Measurements from ENCODE around the gene KCNMA1. TPM values are rescaled to one million over a fixed set of nuclear protein-coding genes. Genes with fewer than 3 reads are reported as not detected.

Gene KCNMA1
- total and polyA plus RNA-seq, 9 of the 15 experiments (the other 6 are each of a cell fraction or from before 2014, with no cell fraction given): 0.01 to 0.95 (median 0.15) TPM; not detected in 4

DNA sequence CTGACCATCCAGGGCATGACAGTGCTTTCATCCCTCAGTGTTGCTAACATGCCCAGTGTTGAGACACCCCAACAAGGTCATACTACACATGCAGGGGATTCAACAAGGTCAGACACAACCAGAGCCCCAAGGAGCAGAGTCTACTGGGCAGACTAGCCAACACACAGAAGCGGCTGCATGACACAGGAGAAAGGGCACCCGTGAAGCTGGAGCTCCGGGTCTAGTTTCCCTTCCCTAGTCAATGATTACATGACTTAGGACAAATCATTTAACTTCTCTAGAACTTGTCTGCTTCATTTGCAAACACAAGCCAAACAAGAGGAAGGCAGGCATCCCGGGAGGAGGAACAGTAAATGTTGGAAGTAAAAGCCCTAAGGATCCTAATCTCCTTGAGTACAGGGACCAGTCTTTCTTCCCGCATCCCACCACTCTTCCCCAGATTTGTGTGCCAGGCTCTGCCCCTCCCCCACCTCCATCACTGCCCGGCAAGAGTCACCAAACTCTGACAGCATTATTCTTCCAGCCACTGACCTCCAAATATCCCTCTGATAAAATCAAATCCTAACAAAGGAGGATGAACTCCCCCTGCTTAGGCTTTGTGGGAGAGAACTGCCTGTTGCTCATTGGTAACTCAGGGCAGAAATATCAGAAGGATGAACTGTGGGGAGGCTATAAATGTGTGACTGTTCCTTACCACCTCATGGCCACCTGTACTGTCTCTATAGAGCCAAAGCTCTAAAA is 104.3 kb downstream of the KCNMA1 start:
- Histone ChIP-seq H3K4me2 (ENCODE audit: insufficient read depth, low read length) (no peak overlapping the region), H2AFZ (ENCODE audit: low read depth, low read length) (no peak overlapping the region), H4K20me1 (replicated peaks; ENCODE audit: control insufficient read depth, insufficient read depth, low read length) (no peaks in the 10 kb centered on the region), H3K79me2 (ENCODE audit: control insufficient read depth, insufficient read depth, low read length) (no peaks in the 10 kb centered on the region), H3K9ac (ENCODE audit: insufficient read depth in 1 of 2, low read depth in 2 of 2, low read length in 2 of 2) (no peak overlapping the region), H3K9me1 (ENCODE audit: control insufficient read depth, insufficient read depth, low read length) (no peaks in the 10 kb centered on the region), H3K4me3 (no peak overlapping the region), H3K9me3 (replicated peaks; ENCODE audit: control insufficient read depth, insufficient read depth, low read depth, low read length) (no peaks in the 10 kb centered on the region), H3K36me3 (ENCODE audit: control insufficient read depth, insufficient read depth, low read length) (no peaks in the 10 kb centered on the region), H3K27me3 (ENCODE audit: control insufficient read depth in 2 of 2, insufficient read depth in 2 of 2, low read length in 2 of 2) (peaks cover 0 to 11% of the 10 kb centered on the region in 2 experiments; a peak in 2 of 5 replicates), H3K27ac (ENCODE audit: extremely low read depth, low read depth, low read length) (no peak overlapping the region), H3K4me1 (replicated peaks in 1 of 2; ENCODE audit: control insufficient read depth in 2 of 2, insufficient read depth in 2 of 2, low read length in 2 of 2) (peaks cover 0 to 5% of the 10 kb centered on the region in 2 experiments; a peak in 3 of 5 replicates)
- FAIRE-seq: no peak
- in situ Hi-C loops (cut with MboI): no loop called here
- TF ChIP-seq ZNF75A (CRISPR knock-in tag; IDR thresholded peaks at IDR 0.05) (no peak), ZBTB7A (IDR thresholded peaks at IDR 0.05; ENCODE audit: borderline replicate concordance, control insufficient read depth, low read depth, low read length) (no peak), KAT7 (CRISPR knock-in tag; IDR thresholded peaks at IDR 0.05; ENCODE audit: borderline replicate concordance) (no peak), PRMT5 (CRISPR knock-in tag; IDR thresholded peaks at IDR 0.05) (no peak), TAF15 (IDR thresholded peaks at IDR 0.05; ENCODE audit: low read depth, low read length) (no peak), MEF2D (tag; conservative IDR thresholded peaks at IDR 0.05; ENCODE audit: low read depth) (no peak), SRSF7 (optimal IDR thresholded peaks at IDR 0.05; ENCODE audit: low read depth, low read length) (no peak), PTRF (tag; IDR thresholded peaks at IDR 0.05) (no peak), SAFB (IDR thresholded peaks at IDR 0.05; ENCODE audit: borderline replicate concordance, low read depth, low read length) (no peak)
- TF ChIP-seq, protein P1, sequence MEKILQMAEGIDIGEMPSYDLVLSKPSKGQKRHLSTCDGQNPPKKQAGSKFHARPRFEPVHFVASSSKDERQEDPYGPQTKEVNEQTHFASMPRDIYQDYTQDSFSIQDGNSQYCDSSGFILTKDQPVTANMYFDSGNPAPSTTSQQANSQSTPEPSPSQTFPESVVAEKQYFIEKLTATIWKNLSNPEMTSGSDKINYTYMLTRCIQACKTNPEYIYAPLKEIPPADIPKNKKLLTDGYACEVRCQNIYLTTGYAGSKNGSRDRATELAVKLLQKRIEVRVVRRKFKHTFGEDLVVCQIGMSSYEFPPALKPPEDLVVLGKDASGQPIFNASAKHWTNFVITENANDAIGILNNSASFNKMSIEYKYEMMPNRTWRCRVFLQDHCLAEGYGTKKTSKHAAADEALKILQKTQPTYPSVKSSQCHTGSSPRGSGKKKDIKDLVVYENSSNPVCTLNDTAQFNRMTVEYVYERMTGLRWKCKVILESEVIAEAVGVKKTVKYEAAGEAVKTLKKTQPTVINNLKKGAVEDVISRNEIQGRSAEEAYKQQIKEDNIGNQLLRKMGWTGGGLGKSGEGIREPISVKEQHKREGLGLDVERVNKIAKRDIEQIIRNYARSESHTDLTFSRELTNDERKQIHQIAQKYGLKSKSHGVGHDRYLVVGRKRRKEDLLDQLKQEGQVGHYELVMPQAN (IDR thresholded peaks at IDR 0.05; ENCODE audit: borderline replicate concordance): no peak
- TF ChIP-seq, protein P2, sequence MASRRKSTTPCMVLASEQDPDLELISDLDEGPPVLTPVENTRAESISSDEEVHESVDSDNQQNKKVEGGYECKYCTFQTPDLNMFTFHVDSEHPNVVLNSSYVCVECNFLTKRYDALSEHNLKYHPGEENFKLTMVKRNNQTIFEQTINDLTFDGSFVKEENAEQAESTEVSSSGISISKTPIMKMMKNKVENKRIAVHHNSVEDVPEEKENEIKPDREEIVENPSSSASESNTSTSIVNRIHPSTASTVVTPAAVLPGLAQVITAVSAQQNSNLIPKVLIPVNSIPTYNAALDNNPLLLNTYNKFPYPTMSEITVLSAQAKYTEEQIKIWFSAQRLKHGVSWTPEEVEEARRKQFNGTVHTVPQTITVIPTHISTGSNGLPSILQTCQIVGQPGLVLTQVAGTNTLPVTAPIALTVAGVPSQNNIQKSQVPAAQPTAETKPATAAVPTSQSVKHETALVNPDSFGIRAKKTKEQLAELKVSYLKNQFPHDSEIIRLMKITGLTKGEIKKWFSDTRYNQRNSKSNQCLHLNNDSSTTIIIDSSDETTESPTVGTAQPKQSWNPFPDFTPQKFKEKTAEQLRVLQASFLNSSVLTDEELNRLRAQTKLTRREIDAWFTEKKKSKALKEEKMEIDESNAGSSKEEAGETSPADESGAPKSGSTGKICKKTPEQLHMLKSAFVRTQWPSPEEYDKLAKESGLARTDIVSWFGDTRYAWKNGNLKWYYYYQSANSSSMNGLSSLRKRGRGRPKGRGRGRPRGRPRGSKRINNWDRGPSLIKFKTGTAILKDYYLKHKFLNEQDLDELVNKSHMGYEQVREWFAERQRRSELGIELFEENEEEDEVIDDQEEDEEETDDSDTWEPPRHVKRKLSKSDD (conservative IDR thresholded peaks at IDR 0.05; ENCODE audit: low read length): no peak
- ChIA-PET POLR2A (interaction anchor here (0.5 to 1.4 kb wide), 3 partner anchors 7 to 181 kb away, joined by 3 to 4 read pairs (median 3); no protein-coding TSS in a partner anchor), CTCF (ENCODE audit: low intra/inter-chr PET ratio) (no interaction called here)
- DNase-seq (ENCODE audit: extremely low read depth in 1 of 4, low spot score in 3 of 4): no peak
- ATAC-seq: no peak
- no TSS peak for BruUV-seq (replicated peaks)
- intact Hi-C loops (cut with micrococcal nuclease): loop anchor here (10.0 kb wide), 1 partner anchor 111 kb away; no protein-coding TSS in a partner anchor
- 0% methylated on average over 6 of the region's 6 CpGs for WGBS (ENCODE audit: insufficient coverage, low coverage, missing lambda C conversion rate)
